OCI-LY3 (cell line): ENCODE results near the gene ROBO3.

Experiments used
- EZH2phosphoT487 ChIP-seq: fragments of 200-600 bp; shearing (Covaris generic); IDR thresholded peaks from 2 replicates; pipeline ENCODE4 v1.6.1; 2018; ENCODE audit warnings: antibody characterized with exemption, mixed run types, low read depth
- TF ChIP-seq, protein P1 (sequence below): fragments of 200-600, 300-600 bp; sonication (generic); IDR thresholded peaks from 2 replicates; pipeline ENCODE4 v1.5.1; 2014; ENCODE audit warnings: antibody characterized with exemption, low read length, low read depth

DNA sequence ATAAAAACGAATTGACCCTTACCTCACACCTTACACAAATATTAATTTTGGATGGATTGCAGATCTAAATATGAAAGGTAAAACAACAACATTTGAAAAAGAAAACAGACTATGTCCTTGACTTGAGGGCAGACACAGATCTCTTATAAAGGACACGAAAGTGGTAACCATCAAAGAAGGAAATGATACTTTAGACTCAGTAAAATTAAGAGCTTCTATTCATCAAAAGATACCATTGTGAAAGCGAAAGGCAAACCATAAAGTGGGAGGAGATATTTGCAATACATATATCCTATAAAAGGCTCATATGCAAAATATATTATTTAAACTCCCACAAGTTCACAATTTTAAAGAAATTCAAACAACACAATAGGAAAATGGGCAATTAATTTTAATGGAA lies 65.6 kb downstream of the ROBO3 start:
- TF ChIP-seq, protein P1, sequence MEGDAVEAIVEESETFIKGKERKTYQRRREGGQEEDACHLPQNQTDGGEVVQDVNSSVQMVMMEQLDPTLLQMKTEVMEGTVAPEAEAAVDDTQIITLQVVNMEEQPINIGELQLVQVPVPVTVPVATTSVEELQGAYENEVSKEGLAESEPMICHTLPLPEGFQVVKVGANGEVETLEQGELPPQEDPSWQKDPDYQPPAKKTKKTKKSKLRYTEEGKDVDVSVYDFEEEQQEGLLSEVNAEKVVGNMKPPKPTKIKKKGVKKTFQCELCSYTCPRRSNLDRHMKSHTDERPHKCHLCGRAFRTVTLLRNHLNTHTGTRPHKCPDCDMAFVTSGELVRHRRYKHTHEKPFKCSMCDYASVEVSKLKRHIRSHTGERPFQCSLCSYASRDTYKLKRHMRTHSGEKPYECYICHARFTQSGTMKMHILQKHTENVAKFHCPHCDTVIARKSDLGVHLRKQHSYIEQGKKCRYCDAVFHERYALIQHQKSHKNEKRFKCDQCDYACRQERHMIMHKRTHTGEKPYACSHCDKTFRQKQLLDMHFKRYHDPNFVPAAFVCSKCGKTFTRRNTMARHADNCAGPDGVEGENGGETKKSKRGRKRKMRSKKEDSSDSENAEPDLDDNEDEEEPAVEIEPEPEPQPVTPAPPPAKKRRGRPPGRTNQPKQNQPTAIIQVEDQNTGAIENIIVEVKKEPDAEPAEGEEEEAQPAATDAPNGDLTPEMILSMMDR = no peak
- no peak for TF ChIP-seq EZH2phosphoT487
